NCI-H510A (cell line): ENCODE results near the gene TMEM132A.
A peak's percentile ranks its signal among the peaks of the same experiment; 100 is the strongest.

Experiments used
- DNase-seq: peaks from one replicate; lab custom pipeline; 2025; lab: John Stamatoyannopoulos, UW

TMEM132A gene, protein sequence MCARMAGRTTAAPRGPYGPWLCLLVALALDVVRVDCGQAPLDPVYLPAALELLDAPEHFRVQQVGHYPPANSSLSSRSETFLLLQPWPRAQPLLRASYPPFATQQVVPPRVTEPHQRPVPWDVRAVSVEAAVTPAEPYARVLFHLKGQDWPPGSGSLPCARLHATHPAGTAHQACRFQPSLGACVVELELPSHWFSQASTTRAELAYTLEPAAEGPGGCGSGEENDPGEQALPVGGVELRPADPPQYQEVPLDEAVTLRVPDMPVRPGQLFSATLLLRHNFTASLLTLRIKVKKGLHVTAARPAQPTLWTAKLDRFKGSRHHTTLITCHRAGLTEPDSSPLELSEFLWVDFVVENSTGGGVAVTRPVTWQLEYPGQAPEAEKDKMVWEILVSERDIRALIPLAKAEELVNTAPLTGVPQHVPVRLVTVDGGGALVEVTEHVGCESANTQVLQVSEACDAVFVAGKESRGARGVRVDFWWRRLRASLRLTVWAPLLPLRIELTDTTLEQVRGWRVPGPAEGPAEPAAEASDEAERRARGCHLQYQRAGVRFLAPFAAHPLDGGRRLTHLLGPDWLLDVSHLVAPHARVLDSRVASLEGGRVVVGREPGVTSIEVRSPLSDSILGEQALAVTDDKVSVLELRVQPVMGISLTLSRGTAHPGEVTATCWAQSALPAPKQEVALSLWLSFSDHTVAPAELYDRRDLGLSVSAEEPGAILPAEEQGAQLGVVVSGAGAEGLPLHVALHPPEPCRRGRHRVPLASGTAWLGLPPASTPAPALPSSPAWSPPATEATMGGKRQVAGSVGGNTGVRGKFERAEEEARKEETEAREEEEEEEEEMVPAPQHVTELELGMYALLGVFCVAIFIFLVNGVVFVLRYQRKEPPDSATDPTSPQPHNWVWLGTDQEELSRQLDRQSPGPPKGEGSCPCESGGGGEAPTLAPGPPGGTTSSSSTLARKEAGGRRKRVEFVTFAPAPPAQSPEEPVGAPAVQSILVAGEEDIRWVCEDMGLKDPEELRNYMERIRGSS

DNA sequence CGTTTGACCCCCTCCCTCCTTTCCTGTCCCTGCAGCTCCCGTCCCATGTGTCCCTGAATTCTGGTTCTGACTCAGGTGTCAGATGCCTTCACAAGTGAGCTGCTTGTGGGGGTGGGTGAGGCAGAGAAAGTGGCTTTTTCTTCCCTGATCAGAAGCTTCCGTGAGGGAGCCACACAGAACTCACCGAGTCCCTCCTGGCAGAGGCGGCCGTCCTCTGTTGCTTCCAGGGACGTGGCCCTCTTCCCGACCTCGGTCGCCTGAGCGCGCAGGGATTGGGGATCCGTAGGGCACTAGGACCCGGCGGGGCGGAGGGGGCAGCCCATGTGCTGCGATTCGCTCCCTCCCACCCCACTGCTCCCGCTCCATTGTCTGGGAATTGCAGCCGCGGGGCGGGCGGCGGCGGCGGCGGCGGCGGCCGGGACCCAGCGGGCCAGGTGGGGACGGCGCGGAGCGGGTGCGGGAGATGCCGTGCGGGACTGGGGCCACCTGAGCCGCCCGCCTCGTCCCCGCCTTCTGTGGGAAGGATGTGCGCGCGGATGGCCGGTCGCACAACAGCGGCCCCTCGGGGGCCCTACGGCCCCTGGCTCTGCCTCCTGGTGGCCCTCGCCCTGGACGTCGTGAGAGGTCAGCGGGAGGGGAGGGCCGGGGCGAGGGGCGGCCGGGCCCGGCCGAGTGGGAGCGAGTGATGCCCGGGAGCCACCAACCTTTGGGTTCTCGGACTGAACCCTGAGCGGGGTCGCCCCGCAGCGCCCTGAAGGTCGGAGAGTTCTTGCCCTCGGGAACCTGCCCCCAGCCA lies at the start of gene TMEM132A:
TMEM132A (plus strand) TSS at position 351 of the 796 bp plus-strand sequence; CDS start at position 525, 174 bp downstream.
- peak; percentile 66 for DNase-seq

DNA sequence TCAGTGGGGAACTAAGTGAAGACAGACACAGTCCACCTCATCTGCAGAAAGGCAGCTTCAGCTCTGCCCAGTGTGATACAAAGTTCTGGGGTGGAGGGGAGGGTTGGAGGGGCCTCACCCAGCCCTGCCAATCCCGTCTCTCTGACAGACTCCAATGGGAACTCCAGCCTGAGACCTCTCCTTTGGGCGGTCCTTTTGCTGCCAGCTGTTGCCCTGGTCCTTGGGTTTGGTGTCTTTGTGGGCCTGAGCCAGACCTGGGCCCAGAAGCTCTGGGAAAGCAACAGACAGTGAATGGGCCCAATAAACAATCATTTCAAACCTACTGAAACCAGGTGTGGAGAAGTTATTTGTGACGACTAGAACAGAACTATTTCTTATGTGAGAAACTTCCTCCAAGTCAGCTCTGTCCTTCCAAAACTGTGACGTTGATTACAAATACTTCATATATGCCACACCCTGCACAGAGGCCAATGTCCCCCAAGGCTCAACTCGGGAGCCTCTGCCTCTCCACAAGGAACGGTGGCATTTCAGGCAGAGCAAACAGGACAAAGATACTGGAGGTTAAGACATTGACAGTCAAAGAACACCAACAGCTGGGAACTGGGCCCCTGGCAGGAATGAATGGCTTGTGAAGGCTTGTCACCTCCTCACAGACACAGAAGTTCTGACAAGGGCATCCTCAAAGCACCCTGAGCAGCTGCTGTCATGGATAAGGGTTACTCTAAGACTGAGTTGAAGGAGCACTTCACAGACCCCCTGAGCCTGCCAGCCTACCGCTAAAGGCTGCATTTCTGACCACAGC lies 48.7 kb upstream of the TMEM132A start:
- DNase-seq: no peak

DNA sequence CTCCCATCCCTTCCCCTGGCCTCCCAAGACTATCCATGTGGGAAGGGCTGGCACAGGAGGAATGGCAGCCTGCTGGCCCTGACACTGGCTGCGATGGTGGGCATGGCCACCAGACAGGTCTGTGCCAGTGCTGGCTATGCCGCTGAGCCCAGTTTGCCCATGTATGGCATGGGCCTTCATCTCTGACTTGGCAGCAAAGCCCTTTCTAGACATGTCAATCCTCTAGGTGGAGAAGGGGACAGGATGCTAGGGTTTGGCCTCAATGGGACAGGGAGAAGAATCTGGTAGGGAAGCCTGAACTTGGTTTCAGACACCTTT lies 48.1 kb upstream of the TMEM132A start:
- no peak for DNase-seq

DNA sequence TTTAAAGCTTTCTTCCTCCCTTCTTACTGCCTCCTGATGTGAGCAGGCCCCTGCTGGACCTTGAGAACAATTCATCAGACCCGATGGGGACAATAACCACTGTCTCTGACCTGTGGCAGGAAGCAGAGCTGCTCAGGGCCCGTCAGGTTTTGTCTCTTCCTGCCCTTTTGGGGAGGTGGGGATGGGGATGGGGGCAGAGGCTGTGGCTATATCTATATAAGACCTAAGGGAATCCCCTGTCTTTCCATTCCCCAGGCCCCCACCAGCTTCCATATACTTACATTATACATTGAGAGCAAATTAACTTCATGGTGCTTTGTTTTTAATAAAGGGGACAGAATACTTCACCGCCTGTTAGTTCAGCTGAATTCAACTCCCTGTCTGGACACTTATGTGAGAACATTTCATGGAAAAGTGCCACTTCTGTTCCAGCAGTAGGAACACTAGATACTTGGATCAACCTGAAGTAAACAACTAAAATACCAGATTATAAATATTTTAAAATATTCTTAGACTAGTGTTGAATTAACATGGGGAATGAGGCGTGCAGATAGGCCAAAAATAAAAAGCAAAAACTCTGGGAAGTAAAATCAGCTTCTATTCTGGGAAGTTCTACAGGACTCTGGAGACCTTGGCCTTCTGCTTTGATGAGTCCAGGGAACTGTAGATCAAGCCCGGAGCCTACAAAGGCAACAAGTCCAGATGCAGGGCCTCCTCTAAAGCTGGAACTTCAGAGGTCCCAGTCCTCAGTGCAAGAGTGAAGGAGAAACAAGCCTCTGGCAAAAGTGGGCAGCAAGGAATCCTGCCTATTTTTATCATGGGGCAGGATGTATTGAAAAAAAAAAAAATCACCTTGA lies 45.8 kb upstream of the TMEM132A start:
- no peak for DNase-seq

DNA sequence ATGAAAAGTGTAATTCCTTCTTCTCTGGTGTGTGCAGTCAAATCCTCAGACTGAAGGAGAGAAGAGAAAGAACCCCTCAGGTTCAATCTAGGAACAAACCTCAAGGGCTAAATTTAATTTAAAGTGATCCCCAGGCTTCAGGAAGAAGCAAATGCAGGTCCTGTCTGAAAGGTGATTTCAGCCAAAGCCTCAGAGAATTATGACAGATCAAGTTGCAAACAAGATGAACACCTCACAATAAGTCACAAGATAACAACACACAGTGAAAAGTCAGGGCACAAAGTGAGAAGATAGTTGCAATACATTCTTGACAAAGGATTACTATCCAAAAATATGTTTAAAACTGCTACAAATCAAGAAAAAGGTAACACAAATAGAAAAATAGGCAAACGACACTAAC lies 45.2 kb upstream of the TMEM132A start:
- DNase-seq: no peak

DNA sequence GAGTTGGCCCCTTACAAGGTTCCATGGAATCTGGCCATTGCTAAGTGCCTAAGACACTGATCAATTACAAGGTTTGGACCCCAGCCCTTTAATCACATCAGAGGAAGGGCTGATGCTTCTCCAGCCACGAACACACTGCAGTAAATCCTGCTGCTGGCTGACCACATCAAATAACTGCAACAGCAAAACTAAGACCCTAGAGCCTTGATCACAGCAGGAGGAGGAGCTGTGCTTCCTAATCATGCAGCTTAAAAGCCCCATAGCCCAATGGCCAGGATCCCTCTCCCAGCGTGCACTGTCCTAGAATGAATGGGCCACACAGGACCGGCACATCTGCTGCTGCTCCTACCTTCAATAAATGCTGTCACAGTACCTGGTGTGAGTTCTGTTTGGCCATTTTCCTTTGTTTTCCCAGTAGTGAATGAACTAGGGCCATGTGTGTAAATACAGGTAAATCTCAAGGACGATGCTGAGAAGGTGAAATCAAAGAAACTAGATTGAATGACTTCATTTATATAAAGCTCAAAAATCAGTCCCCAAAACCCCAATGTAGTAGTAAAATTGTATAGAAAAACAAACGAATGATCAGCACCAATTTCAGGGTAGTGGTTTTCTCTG lies 44.2 kb upstream of the TMEM132A start:
- no peak for DNase-seq

DNA sequence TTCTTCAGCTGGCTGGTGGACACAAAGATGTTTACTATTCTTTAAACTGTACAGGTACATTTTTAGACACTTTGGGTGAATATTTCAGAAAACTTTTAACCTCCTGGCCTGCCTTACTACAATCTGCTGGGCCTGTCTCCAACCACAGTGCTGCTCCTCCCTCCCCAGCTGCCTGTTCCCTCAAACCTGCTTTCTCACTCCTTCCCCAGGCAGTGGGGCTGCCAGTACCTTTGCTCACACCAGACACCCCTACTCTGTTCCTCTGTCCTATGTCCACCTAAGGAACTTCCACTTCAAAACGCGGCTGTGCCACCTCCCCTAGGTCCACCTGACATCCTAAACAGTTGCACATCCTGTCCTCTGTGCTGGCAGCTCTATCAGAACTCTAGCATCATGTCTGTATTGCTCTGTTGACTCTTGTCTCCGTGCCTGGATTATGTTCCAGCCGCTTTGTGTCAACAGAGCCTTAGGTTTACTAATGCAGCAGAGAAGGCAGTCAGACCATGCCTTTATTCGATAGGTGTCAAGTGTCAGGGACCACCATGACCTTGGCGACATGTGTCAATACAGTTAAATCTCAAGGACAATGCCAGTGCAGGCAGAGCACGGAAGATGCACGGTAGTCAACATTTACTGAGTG lies 43.5 kb upstream of the TMEM132A start:
- DNase-seq: peak; percentile 84

DNA sequence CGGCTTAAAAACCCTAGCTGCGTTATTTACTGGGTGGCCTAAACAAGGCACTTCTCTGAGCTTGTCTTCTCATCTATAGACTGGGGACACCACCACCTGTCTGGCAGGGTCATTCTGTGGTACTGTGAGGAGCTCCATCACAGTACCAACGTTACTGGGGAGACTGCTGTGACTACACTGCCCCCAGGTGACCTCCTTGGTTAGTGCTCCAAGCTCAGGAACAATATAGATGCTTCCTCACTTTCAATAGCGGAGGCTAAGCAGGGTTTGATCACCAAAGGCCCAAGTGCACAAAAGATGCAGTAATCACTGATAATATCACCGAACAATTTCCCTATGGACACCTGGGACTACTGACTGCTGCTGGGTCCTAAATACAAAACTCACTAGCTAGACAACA lies 36.7 kb upstream of the TMEM132A start:
- no peak for DNase-seq

DNA sequence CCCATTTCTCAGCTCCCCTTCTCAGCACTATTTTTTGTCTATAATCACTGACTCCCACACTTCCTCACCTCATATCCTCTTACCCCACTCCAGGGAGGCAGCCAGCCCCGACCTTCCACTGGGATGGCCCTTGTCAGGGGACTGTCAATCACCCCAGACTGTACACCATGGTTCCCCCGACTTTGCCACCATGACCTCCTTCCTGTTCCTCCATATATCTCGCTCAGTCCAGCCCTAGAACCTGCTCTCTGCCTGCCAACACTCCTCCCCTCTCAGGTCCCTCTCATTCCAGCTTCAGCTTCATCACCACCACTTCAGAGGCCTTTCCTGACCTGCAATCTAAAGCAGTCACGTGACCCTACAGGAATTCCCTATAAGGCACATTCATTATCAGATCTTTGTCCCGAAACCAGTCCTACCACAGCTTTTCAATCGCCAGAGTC lies 34.4 kb upstream of the TMEM132A start:
- DNase-seq: no peak

DNA sequence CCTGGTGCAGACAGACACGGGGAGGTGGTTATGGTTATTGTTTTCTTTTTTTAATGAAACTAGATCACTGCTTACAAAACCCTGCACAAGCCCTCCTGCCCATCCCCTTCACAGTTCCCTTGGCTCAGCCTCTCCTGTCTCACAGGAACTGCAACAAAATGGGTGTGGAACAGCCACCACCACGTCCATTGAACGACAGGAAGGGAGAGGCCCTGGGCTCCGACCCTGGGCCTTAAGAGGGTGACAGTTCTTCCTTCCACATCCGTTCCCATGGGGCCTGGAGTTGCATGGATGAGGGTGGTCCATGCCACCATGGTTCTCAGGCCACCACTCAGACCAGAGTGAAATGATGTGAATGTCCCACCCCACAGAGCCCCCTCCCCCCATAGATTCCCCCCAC lies 33.6 kb upstream of the TMEM132A start:
- no peak for DNase-seq

DNA sequence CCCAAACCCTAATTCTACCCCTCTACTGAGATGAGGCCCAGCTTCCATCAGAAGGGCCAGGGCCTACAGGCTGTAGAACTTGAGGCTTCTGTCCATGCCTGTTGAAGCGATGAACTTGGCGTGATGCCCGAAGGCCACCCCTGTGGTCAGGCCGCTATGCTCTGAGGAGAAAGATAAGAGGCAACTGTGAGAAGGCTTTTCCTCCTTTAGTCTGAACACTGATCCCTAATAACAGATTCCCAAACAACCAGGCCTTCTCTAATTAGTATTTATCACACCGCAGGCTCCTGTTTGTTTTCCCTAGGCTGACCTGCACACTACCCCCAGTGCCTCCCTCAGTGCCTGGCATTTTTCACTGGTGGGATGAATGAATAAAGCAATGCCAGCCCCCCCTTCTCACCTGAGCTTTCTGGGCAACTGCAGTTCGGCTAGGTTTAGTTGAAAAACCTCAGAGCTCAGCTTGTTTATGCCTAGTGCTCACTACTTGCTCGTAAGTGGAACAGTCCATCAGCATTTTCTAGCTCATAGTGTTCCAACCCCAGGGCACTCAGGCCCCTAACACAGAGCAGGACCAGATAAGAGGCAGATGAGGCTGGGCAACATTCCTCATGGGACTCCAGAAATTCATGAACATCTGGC lies 33.0 kb upstream of the TMEM132A start:
- DNase-seq: no peak

DNA sequence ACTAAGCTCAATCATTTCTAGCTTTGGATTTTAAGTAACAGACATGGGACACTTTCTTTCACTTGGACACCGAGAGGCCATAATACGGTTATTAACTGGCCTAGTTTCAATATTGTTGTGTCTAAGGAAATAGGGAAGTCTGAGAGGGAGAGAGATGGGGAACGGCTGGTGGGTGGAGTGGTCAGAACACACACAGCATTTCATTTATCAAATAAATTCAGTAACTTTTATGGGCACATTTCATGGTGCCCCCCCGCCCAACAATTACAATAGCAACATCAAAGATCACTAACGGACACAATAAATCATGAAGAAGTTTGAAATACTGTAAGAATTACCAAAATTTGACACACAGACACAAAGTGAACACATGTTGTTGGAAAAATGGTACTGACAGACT lies 28.6 kb upstream of the TMEM132A start:
- DNase-seq: no peak

DNA sequence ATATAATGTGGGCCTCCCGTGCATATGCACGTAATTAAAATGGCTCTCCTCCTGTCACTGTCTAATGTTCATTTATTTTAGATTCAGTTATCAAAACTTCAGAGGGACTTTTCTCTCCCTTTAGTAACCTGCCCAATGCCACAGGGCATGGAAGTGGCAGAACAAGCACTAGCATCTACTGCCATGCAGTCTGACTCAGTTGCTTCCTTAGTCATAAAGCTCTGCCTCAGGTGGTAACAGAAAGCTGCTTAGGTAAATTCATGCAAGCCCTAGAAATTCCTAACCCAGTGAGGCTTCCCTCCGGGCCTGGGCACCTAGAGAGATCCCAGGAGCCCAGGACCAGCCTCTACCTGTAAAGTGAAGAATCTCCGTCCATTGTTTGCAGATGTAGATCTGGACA lies 26.8 kb upstream of the TMEM132A start:
- no peak for DNase-seq

DNA sequence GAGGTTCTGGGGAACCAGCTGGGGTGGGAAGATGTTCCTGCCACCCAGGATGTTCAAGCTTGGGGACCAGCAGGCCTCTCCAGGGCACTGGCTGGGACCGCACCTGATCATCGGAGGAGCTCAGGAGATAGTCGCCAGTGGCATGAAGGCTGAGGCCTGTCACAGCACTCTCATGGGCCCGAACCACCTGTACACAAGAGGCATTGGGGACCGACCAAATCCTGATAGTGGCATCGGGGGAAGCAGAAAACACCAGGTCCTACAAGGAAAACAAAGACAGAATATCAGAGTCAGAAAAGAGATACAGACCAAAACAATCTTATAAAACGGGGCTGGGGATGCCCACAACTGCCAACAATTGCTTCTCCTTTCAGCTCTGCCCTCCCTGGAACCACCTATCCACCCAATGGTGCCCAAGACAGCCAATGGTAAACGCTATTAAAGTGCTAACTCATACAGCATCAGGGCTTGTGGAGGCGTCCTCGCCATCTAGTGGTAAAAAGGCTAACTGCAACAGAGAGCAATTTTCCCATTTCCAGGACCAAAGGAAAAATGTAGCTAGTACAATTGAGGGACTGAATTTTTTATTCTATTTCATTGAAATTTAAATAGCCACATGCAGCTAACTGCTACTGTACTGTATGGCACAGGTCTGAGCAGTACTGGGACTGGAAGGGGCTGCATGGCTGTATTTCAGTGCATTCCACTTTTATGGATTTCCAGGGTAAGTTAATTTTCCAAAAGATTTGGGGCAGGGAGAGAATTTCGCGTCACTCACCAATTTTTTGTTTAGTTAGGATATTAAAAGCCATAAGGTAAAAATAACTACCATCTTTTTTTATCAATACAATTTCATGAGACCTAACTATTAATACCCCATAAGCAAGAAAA lies 25.0 kb upstream of the TMEM132A start:
- DNase-seq: no peak

DNA sequence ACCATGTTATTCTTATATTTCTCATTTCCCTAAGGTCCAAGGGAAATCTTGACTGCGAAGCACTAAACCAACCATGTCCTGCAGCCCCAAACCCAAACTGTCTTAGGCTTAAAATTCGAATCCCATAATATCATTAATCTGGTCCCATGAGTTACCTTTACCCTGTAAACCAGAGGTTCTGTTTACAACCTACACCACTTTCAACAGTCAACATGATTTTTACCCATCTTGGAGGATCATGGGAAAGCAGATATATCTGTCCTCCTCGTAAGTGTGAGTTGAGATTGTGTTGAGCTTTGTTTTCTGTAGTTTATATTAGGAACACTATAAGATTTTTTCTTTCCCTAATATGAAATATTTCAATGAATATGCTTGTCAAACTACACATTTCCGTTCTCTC lies 24.3 kb upstream of the TMEM132A start:
- no peak for DNase-seq

DNA sequence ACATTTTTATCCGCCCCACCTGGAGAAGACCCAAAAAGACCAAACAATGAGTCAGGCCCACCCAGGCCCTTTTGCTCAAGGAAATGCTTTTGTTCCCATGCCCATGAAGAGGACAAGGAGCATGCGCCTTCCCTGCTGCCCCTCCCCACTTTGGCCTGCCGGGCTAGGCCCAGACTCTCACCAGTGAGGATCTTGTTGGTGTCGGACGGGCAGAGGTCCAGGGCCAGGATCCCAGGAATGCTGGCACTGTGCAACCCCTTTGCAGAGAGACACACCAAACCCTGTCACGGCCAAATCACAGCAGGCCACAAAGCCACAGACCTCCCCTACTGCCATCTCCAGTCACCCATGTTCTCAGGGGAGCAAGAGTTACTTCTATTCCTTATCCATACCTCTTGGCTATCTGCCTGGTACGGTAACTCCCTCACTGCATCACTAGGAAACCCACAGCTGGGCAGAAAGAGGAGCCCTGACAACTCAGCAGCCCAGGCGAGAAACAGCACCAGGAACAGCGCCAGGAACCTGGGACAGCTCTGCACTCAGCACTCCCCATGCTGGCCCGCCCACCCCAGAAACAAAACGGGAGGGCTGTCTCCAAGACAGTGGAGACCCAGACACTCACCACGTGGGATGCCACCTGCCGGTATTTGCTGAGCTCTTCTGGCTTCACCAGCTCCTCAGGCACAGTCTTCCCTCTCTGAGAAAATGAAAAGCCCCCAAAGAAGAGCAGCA lies 23.4 kb upstream of the TMEM132A start:
- no peak for DNase-seq

DNA sequence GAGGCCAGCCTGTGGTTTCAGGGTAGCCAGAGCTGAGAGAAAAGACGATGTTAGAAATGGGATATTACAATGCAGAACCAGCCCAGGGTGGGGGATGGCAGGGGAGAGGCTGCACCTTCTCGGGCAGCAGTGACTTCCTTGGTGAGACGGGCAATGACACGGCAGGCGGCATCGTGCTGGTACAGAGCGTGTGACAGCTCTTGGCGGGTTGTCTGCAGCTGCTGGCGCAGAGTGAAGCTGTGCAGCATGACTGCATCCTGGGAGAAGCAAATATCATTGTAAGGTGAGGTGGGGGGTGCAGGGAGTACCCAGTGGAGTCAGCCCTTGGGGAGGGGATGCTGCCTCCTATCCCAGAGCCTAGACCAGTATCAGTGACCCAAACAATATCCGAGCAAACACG lies 21.6 kb upstream of the TMEM132A start:
- no peak for DNase-seq
